GM19240 (cell line): ENCODE results near the gene PPP1R14D.

Experiments used
- DNase-seq: peaks from one replicate; pipeline ENCODE4 v3.0.0; 2011; ENCODE audit warnings: low spot score; ENCODE audit not compliant: insufficient read length

PPP1R14D gene

GRCh38 chr15:40787344-40787841 is 41.1 kb downstream of the PPP1R14D start:
- DNase-seq = no peak

- DNase-seq = no peak
Observed at GRCh38 chr15:40785814-40786213, 42.7 kb downstream of the PPP1R14D start.

- DNase-seq = no peak
Observed at GRCh38 chr15:40785164-40785563, 43.3 kb downstream of the PPP1R14D start.

- DNase-seq = peak; percentile 62
Observed at GRCh38 chr15:40782609-40783227, 45.8 kb downstream of the PPP1R14D start.

GRCh38 chr15:40776537-40777141 is 51.9 kb downstream of the PPP1R14D start:
- DNase-seq = no peak

GRCh38 chr15:40775740-40776536 is 52.6 kb downstream of the PPP1R14D start:
- no peak for DNase-seq

- DNase-seq = no peak
Observed at GRCh38 chr15:40775007-40775406, 53.5 kb downstream of the PPP1R14D start.

- DNase-seq = no peak
Observed at GRCh38 chr15:40773902-40774301, 54.6 kb downstream of the PPP1R14D start.

- no peak for DNase-seq
Observed at GRCh38 chr15:40773496-40773895, 55.0 kb downstream of the PPP1R14D start.

GRCh38 chr15:40772014-40772413 is 56.5 kb downstream of the PPP1R14D start:
- DNase-seq = no peak

GRCh38 chr15:40771242-40771641 is 57.3 kb downstream of the PPP1R14D start:
- no peak for DNase-seq

GRCh38 chr15:40770147-40770721 is 58.3 kb downstream of the PPP1R14D start:
- DNase-seq = no peak

GRCh38 chr15:40769274-40770146 is 59.0 kb downstream of the PPP1R14D start, which contains the start of gene C15orf62:
TSS of gene C15orf62 (plus strand) at chr15:40769980. CDS start at chr15:40770496, 516 bp downstream.
- DNase-seq = no peak

- DNase-seq = no peak
Observed at GRCh38 chr15:40768521-40769273, 59.8 kb downstream of the PPP1R14D start.

- DNase-seq = no peak
Observed at GRCh38 chr15:40767838-40768500, 60.5 kb downstream of the PPP1R14D start.

- DNase-seq = no peak
Observed at GRCh38 chr15:40766906-40767837, 61.3 kb downstream of the PPP1R14D start.

GRCh38 chr15:40766194-40766815 is 62.2 kb downstream of the PPP1R14D start:
- DNase-seq = no peak
